Keratinocyte (primary cell): ENCODE data around the gene SLC25A13. TPM values are rescaled to one million over a fixed set of nuclear protein-coding genes. Genes with fewer than 3 reads are reported as not detected.

Source experiments
- DNase-seq: peaks from one replicate; pipeline ENCODE4 v3.0.0-alpha.2; 2011; ENCODE audit warnings: low read depth, missing footprints, low spot score
- FAIRE-seq: peaks from 2 replicates; lab custom pipeline; 2011; peaks lifted over from hg19 to GRCh38; lab: Jason Lieb, UNC
- H2AFZ ChIP-seq: 2 replicates; pipeline ENCODE4 v1.6.0; 2012; ENCODE audit warnings: low read length, control low read depth, inconsistent platforms; ENCODE audit not compliant: control insufficient read depth
- H3K27ac ChIP-seq: 2 replicates; pipeline ENCODE4 v1.5.1; 2011; ENCODE audit warnings: low read length; ENCODE audit not compliant: control insufficient read depth, insufficient read depth
- H3K27me3 ChIP-seq: 3 replicates; pipeline ENCODE4 v1.6.0; 2011; ENCODE audit warnings: low read length; ENCODE audit not compliant: control insufficient read depth, insufficient read depth; ENCODE audit errors: extremely low read depth
- H3K36me3 ChIP-seq, 2 experiments: 2 replicates in 1 of 2; 3 replicates in 1 of 2; pipeline ENCODE4 v1.5.1; 2011; ENCODE audit warnings: low read length in 2 of 2, mild to moderate bottlenecking in 1 of 2; ENCODE audit not compliant: control insufficient read depth in 2 of 2, insufficient read depth in 2 of 2; ENCODE audit errors: extremely low read depth in 1 of 2
- H3K4me1 ChIP-seq: 3 replicates; pipeline ENCODE4 v1.5.1; 2011; ENCODE audit warnings: low read length; ENCODE audit not compliant: control insufficient read depth, insufficient read depth; ENCODE audit errors: extremely low read depth
- H3K4me2 ChIP-seq: 3 replicates; pipeline ENCODE4 v1.6.0; 2011; ENCODE audit warnings: low read depth, low read length; ENCODE audit not compliant: control insufficient read depth, insufficient read depth; ENCODE audit errors: extremely low read depth
- H3K4me3 ChIP-seq, 3 experiments: fragments of 200-600 bp in 1 of 3; sonication (generic) in 1 of 3; 2 replicates in 2 of 3; 3 replicates in 1 of 3; pipeline ENCODE4 v1.5.1; 2011 to 2016; ENCODE audit warnings: low read length in 3 of 3, mild to moderate bottlenecking in 3 of 3, control low read depth in 2 of 3, inconsistent platforms in 1 of 3, low read depth in 1 of 3, mixed read lengths in 1 of 3, mixed run types in 1 of 3, moderate library complexity in 1 of 3; ENCODE audit not compliant: control insufficient read depth in 2 of 3, insufficient read depth in 2 of 3; ENCODE audit errors: extremely low read depth in 1 of 3
- H3K79me2 ChIP-seq: 2 replicates; pipeline ENCODE4 v1.6.0; 2012; ENCODE audit warnings: low read length; ENCODE audit not compliant: control insufficient read depth, insufficient read depth
- H3K9ac ChIP-seq: 3 replicates; pipeline ENCODE4 v1.6.0; 2011; ENCODE audit warnings: low read length; ENCODE audit not compliant: control insufficient read depth, insufficient read depth; ENCODE audit errors: extremely low read depth
- H3K9me1 ChIP-seq: 3 replicates; pipeline ENCODE4 v1.6.0; 2011; ENCODE audit warnings: low read length; ENCODE audit not compliant: control insufficient read depth, insufficient read depth; ENCODE audit errors: extremely low read depth
- H3K9me3 ChIP-seq: 2 replicates; pipeline ENCODE4 v1.5.1; 2012; ENCODE audit warnings: low read depth, low read length; ENCODE audit not compliant: control insufficient read depth
- H4K20me1 ChIP-seq: 3 replicates; pipeline ENCODE4 v1.6.0; 2011; ENCODE audit warnings: low read length; ENCODE audit not compliant: control insufficient read depth, insufficient read depth; ENCODE audit errors: extremely low read depth
- CTCF ChIP-seq, 3 experiments: IDR thresholded peaks in 1 of 3; conservative IDR thresholded peaks in 1 of 3; optimal IDR thresholded peaks in 1 of 3; 2 replicates in 2 of 3; 3 replicates in 1 of 3; pipeline versions ENCODE3 to v1.5.1; 2011; ENCODE audit warnings: low read length in 3 of 3, mild to moderate bottlenecking in 3 of 3, moderate library complexity in 2 of 3, control low read depth in 1 of 3, inconsistent platforms in 1 of 3; ENCODE audit not compliant: insufficient read depth in 2 of 3; ENCODE audit errors: extremely low read depth in 1 of 3
- EZH2 ChIP-seq: IDR thresholded peaks from one replicate; pipeline ENCODE4 v1.6.1; 2012; ENCODE audit warnings: inconsistent platforms, mild to moderate bottlenecking, low read length, moderate library complexity
- dilution Hi-C: fragments of 300-500 bp; cut with MboI; formaldehyde crosslinking; loops from one replicate; pipeline ENCODE4 v1.7.0; 2020; ENCODE audit warnings: low sequenced_read_pairs; ENCODE audit not compliant: extremely low pct_ligation_motif_present
- polyA plus RNA-seq, 5 experiments: library from polyadenylated mRNA; depleted of rRNA in 3 of 5; stranded (reverse) in 3 of 5; stranded (forward) in 1 of 5; unstranded in 1 of 5; fragments of >200 nt; gene quantifications; 1 replicate in 1 of 5; 2 replicates in 3 of 5; 3 replicates in 1 of 5; pipeline versions ENCODE4 v1.2.1 to v1.2.3, GENCODE V29; 2011 to 2012; ENCODE audit warnings: missing spikeins in 2 of 5, low read depth in 1 of 5, low replicate concordance in 1 of 5

The SLC25A13 gene
- polyA plus RNA-seq, 1 donor (not counting 4 experiments of a cell fraction or from before 2014, with no cell fraction given) = 29.4 TPM

- FAIRE-seq = no peak
Measured at GRCh38 chr7:96181174-96181573, 140.7 kb downstream of the SLC25A13 start.

GRCh38 chr7:96179837-96180236, 142.1 kb downstream of the SLC25A13 start:
- Histone ChIP-seq H3K4me1 (peaks cover 15% of the 10 kb centered on the region), H3K27me3 (no peaks in the 10 kb centered on the region), H2AFZ (no peak overlapping the region), H3K79me2 (no peaks in the 10 kb centered on the region), H3K4me3 (no peak overlapping the region), H4K20me1 (no peaks in the 10 kb centered on the region), H3K9me1 (peaks cover 3% of the 10 kb centered on the region), H3K9ac (no peak overlapping the region), H3K9me3 (no peaks in the 10 kb centered on the region), H3K27ac (no peak overlapping the region), H3K4me2 (no peak overlapping the region), H3K36me3 (peaks cover 0 to 11% of the 10 kb centered on the region in 2 experiments)
- TF ChIP-seq CTCF (optimal IDR thresholded peaks at IDR 0.05 in 1 of 3, IDR thresholded peaks at IDR 0.05 in 1 of 3, conservative IDR thresholded peaks at IDR 0.05 in 1 of 3; ENCODE audit: extremely low read depth in 1 of 3, insufficient read depth in 2 of 3, low read length in 3 of 3) = no peak
- no peak for FAIRE-seq
- dilution Hi-C loops = no loop called here
- DNase-seq = no peak

More at GRCh38 chr7:96181174-96181573, 140.7 kb downstream of the SLC25A13 start:
- Histone ChIP-seq H3K27ac (no peak overlapping the region), H3K79me2 (no peaks in the 10 kb centered on the region), H4K20me1 (no peaks in the 10 kb centered on the region), H3K4me2 (no peak overlapping the region), H3K36me3 (peaks cover 0 to 12% of the 10 kb centered on the region in 2 experiments), H3K27me3 (no peaks in the 10 kb centered on the region), H3K4me1 (peaks cover 15% of the 10 kb centered on the region), H3K9me3 (no peaks in the 10 kb centered on the region), H3K9ac (no peak overlapping the region), H2AFZ (no peak overlapping the region), H3K4me3 (no peak overlapping the region), H3K9me1 (peaks cover 3% of the 10 kb centered on the region)
- dilution Hi-C loops = no loop called here
- no peak for TF ChIP-seq CTCF (optimal IDR thresholded peaks at IDR 0.05 in 1 of 3, IDR thresholded peaks at IDR 0.05 in 1 of 3, conservative IDR thresholded peaks at IDR 0.05 in 1 of 3; ENCODE audit: extremely low read depth in 1 of 3, insufficient read depth in 2 of 3, low read length in 3 of 3)
- TF ChIP-seq EZH2 = no peak
- no peak for DNase-seq
